Breast epithelium (tissue), 4 donors: ENCODE measurements around the gene ULBP2. TPM values are rescaled to one million over a fixed set of nuclear protein-coding genes. Genes with fewer than 3 reads are reported as not detected.
"Not testable (repeated sequence)": the region's sequence is repeated elsewhere in the genome, so short reads cannot be mapped to it uniquely, and the experiment has no call there.

Experiments used
- DNase-seq, 2 donors: peaks; one replicate each; pipeline ENCODE4 v3.0.0-alpha.2; 2019; ENCODE audit warnings: low spot score in 2 of 2
- H3K27ac ChIP-seq, 2 donors: fragments of 200-600 bp; sonication (generic) in 1 of 2; one replicate each; pipeline ENCODE4 v1.5.1; 2016 to 2019; ENCODE audit warnings: mild to moderate bottlenecking in 1 of 2
- H3K27me3 ChIP-seq, 2 donors: fragments of 200-600 bp; sonication (generic) in 1 of 2; one replicate each; pipeline versions ENCODE4 v1.5.1 to v1.6.0; 2017 to 2019; ENCODE audit warnings: control low read depth in 1 of 2, mild to moderate bottlenecking in 1 of 2
- H3K36me3 ChIP-seq: fragments of 200-600 bp; one replicate; pipeline ENCODE4 v1.5.1; 2019
- H3K4me1 ChIP-seq, 2 donors: fragments of 200-600 bp; sonication (generic); one replicate each; pipeline ENCODE4 v1.5.1; 2016 to 2019; ENCODE audit warnings: control low read depth in 1 of 2
- H3K4me3 ChIP-seq, 3 donors: fragments of 200-600 bp; sonication (generic); 1 replicate in 2 of 3; 2 replicates in 1 of 3; pipeline ENCODE4 v1.5.1; 2016 to 2019; ENCODE audit warnings: mild to moderate bottlenecking in 3 of 3, moderate library complexity in 2 of 3
- H3K9me3 ChIP-seq, 2 donors: fragments of 200-600 bp; sonication (generic) in 1 of 2; one replicate each; pipeline ENCODE4 v1.5.1; 2016 to 2019; ENCODE audit warnings: control low read depth in 1 of 2
- POLR2A ChIP-seq: fragments of 450-650 bp; IDR thresholded peaks from one replicate; pipeline ENCODE4 v1.6.1; 2016; ENCODE audit warnings: antibody characterized with exemption, mild to moderate bottlenecking, moderate library complexity
- POLR2AphosphoS5 ChIP-seq, 3 donors: sonication (generic); formaldehyde crosslinking; IDR thresholded peaks; one replicate each; pipeline ENCODE4 v1.6.1; 2017; ENCODE audit warnings: antibody characterized with exemption in 3 of 3
- intact Hi-C: fragments of 100-400 bp; cut with DNase I; formaldehyde crosslinking; loops from one replicate; pipeline ENCODE4 v1.15.1; 2023; ENCODE audit warnings: low total_unique reads
- total RNA-seq, 3 donors: library from RNA; depleted of rRNA; stranded (reverse); fragments of >200 nt; gene quantifications; one replicate each; pipeline ENCODE4 v1.1.0, GENCODE V29; 2016
- TF ChIP-seq, protein P1 (sequence below), 3 donors: fragments of 450-650 bp; IDR thresholded peaks; one replicate each; pipeline ENCODE4 v1.5.1; 2016 to 2017; ENCODE audit warnings: antibody characterized with exemption in 3 of 3, mild to moderate bottlenecking in 3 of 3, moderate library complexity in 3 of 3

ULBP2 gene
- total RNA-seq, 3 donors from 2014 or later: 0.88 to 1.3 TPM; not detected in 1

DNA sequence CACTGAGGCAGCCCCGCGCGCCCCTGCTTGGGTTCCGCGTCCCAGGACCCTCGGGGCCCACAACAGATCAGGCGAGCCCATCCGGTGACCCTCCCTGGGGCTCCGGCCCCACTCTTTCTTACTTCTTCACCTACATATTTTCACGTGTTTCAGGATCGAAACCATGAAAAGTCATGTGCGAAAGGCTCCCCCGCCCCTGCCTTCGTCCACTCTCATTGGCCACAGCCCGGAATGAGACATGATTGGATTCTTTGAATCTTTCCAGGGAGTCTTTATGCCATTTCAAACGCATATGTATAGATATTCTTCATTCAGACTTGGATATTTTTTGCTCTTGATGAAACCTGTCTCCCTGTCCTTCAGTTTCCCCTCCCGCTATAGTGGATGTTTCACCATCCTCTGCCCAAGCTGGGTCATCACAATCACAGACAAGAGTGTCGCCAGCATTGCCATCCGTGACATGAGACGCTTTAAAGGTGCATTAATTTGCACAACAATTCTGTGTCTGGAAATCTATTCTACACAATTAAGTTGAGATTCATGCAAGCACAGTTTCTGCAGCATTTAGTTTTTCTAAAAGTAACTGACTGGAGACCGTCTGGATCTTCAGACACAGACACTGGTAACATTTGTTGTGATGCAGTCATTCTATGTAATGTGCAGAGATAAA lies 13.3 kb downstream of the ULBP2 start:
- H3K27me3 ChIP-seq: peaks cover 0 to 51% of the 10 kb centered on the region in 2 donors
- H3K27ac ChIP-seq, H3K4me1 ChIP-seq, DNase-seq, H3K4me3 ChIP-seq, H3K36me3 ChIP-seq, H3K9me3 ChIP-seq: not testable (repeated sequence)
- intact Hi-C loops: loop anchor here (10.0 kb wide), 1 partner anchor 50 kb away; no protein-coding TSS in a partner anchor

GRCh38 chr6:149955654-149956317 lies 14.0 kb downstream of the ULBP2 start:
- intact Hi-C loops: loop anchor here (10.0 kb wide), 1 partner anchor 49 kb away; no protein-coding TSS in a partner anchor
- not testable (repeated sequence) for DNase-seq, H3K9me3 ChIP-seq, H3K36me3 ChIP-seq, H3K4me1 ChIP-seq, H3K27ac ChIP-seq, H3K4me3 ChIP-seq
- peaks cover 0 to 54% of the 10 kb centered on the region in 2 donors for H3K27me3 ChIP-seq

- H3K27me3 ChIP-seq: peaks cover 0 to 47% of the 10 kb centered on the region in 2 donors
- intact Hi-C loops: loop anchor here (10.0 kb wide), 1 partner anchor 47 kb away; no protein-coding TSS in a partner anchor
Observed at GRCh38 chr6:149958124-149958523, 16.3 kb downstream of the ULBP2 start.

DNA sequence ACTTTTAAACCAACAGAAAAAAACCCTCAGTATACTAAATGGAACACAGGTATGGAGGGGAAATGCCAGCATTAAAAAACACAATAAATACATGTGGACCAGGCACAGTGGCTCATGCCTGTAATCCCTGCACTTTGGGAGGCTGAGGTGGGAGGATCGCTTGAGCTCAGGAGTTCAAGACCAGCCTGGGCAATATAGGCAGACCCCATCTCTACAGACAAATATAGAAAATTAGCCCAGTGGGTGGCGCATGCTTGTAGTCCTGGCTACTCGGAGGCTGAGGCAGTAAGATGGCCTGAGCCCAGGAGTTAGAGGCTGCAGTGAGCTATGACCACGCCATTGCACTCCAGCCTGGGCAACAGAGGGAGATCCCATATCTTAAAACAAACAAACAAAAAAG lies 18.0 kb downstream of the ULBP2 start:
- not testable (repeated sequence) for H3K9me3 ChIP-seq, H3K4me3 ChIP-seq, DNase-seq, H3K27ac ChIP-seq, H3K4me1 ChIP-seq, H3K36me3 ChIP-seq
- H3K27me3 ChIP-seq: peaks cover 0 to 54% of the 10 kb centered on the region in 2 donors
- intact Hi-C loops: loop anchor here (10.0 kb wide), 1 partner anchor 45 kb away; no protein-coding TSS in a partner anchor

More at GRCh38 chr6:149958124-149958523, 16.3 kb downstream of the ULBP2 start:
- H3K36me3 ChIP-seq, H3K9me3 ChIP-seq, DNase-seq, H3K27ac ChIP-seq, H3K4me3 ChIP-seq, H3K4me1 ChIP-seq: not testable (repeated sequence)

GRCh38 chr6:149960488-149960887 lies 18.7 kb downstream of the ULBP2 start:
- TF ChIP-seq, protein P1, sequence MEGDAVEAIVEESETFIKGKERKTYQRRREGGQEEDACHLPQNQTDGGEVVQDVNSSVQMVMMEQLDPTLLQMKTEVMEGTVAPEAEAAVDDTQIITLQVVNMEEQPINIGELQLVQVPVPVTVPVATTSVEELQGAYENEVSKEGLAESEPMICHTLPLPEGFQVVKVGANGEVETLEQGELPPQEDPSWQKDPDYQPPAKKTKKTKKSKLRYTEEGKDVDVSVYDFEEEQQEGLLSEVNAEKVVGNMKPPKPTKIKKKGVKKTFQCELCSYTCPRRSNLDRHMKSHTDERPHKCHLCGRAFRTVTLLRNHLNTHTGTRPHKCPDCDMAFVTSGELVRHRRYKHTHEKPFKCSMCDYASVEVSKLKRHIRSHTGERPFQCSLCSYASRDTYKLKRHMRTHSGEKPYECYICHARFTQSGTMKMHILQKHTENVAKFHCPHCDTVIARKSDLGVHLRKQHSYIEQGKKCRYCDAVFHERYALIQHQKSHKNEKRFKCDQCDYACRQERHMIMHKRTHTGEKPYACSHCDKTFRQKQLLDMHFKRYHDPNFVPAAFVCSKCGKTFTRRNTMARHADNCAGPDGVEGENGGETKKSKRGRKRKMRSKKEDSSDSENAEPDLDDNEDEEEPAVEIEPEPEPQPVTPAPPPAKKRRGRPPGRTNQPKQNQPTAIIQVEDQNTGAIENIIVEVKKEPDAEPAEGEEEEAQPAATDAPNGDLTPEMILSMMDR (IDR thresholded peaks at IDR 0.05): no peak
- no peak for TF ChIP-seq POLR2AphosphoS5 (IDR thresholded peaks at IDR 0.05)
- no peak for TF ChIP-seq POLR2A
- Histone ChIP-seq H3K9me3 (no peaks in the 10 kb centered on the region), H3K27ac (no peak overlapping the region), H3K27me3 (peaks cover 0 to 56% of the 10 kb centered on the region in 2 donors), H3K36me3 (no peaks in the 10 kb centered on the region), H3K4me3 (no peak overlapping the region), H3K4me1 (peaks cover 0 to 4% of the 10 kb centered on the region in 2 donors)
- no peak for DNase-seq
- intact Hi-C loops: no loop called here

DNA sequence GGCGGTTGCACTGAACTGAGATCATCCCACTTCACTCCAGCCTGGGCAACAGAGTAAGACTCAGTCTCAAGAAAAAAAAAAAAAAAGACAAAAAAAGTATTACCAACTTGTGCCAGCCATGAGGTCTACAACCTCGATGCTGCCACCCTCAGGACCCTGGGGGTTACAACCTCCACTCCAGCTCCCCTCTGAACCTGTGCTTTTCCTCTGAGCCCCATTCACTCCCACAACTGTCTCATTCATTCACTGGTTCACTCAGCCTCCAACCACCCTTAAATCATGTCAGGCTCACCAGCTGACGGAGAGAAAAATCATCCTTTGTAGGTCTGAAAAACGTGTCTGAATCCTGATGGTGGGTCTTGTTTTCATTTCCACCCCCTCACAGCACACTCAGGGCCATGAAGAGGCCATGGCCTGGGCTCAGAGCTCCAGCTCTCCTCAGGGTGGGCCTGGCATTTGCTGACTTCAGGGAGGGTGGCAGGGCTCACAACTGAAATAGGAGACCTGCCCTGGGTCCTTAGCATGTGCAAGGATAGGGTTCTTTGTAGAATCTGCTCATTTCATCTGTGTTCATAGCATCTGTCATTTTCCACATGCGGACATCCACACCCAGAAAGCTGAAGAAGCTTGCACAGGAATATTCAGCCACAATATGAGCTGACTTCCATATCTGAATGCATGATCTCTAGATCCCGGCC lies 20.1 kb downstream of the ULBP2 start:
- Histone ChIP-seq H3K4me3 (no peak overlapping the region), H3K4me1 (peaks cover 0 to 4% of the 10 kb centered on the region in 2 donors), H3K27me3 (peaks cover 0 to 48% of the 10 kb centered on the region in 2 donors), H3K36me3 (no peaks in the 10 kb centered on the region), H3K9me3 (no peaks in the 10 kb centered on the region), H3K27ac (no peak overlapping the region)
- DNase-seq: no peak
- TF ChIP-seq, protein P1 (IDR thresholded peaks at IDR 0.05): no peak
- intact Hi-C loops: no loop called here
